Uterus (tissue), 2 donors: Measurements from ENCODE around the gene TRAPPC6A.

ENCODE experiments used
- POLR2A ChIP-seq, 2 donors: fragments of 450-650 bp; IDR thresholded peaks; one replicate each; pipeline ENCODE4 v1.6.1; 2016; ENCODE audit warnings: antibody characterized with exemption in 2 of 2, mild to moderate bottlenecking in 1 of 2, moderate library complexity in 1 of 2
- TF ChIP-seq, protein P1 (sequence below), 4 experiments: fragments of 200-600 bp in 2 of 4; fragments of 450-650 bp in 2 of 4; sonication (generic) in 2 of 4; IDR thresholded peaks; one replicate each; pipeline ENCODE4 v1.5.1; 2016 to 2019; ENCODE audit warnings: antibody characterized with exemption in 4 of 4, mild to moderate bottlenecking in 2 of 4, moderate library complexity in 1 of 4

DNA sequence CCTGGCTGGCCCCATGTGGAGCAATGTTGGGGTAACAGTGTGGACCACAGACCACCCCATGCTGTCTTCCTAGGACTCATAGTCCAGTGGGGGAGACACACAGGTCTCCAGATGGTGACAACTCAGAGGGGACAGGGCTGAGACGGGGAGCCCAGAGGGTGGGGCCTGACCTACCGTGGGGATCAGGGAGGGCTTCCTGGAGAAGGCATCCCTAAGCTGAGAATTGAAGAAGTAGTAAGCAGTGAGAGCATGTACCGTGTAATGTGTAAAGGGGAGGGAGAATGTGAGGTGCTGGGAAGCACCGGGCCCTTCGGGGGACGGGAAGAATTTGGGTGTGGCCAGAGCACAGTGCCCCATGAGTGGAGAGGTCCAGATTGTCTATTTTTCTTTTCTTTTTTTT, 54.0 kb downstream of the TRAPPC6A start:
- TF ChIP-seq, protein P1, sequence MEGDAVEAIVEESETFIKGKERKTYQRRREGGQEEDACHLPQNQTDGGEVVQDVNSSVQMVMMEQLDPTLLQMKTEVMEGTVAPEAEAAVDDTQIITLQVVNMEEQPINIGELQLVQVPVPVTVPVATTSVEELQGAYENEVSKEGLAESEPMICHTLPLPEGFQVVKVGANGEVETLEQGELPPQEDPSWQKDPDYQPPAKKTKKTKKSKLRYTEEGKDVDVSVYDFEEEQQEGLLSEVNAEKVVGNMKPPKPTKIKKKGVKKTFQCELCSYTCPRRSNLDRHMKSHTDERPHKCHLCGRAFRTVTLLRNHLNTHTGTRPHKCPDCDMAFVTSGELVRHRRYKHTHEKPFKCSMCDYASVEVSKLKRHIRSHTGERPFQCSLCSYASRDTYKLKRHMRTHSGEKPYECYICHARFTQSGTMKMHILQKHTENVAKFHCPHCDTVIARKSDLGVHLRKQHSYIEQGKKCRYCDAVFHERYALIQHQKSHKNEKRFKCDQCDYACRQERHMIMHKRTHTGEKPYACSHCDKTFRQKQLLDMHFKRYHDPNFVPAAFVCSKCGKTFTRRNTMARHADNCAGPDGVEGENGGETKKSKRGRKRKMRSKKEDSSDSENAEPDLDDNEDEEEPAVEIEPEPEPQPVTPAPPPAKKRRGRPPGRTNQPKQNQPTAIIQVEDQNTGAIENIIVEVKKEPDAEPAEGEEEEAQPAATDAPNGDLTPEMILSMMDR (IDR thresholded peaks at IDR 0.05), result no peak
- TF ChIP-seq POLR2A (IDR thresholded peaks at IDR 0.05), result no peak
